ENCODE results near the gene ELP1. TPM values are rescaled to one million over a fixed set of nuclear protein-coding genes. Genes with fewer than 3 reads are reported as not detected.

The ELP1 gene
- total RNA-seq, 4 donors from 2014 or later: 21.6 to 61.4 (median 25.7) TPM

DNA sequence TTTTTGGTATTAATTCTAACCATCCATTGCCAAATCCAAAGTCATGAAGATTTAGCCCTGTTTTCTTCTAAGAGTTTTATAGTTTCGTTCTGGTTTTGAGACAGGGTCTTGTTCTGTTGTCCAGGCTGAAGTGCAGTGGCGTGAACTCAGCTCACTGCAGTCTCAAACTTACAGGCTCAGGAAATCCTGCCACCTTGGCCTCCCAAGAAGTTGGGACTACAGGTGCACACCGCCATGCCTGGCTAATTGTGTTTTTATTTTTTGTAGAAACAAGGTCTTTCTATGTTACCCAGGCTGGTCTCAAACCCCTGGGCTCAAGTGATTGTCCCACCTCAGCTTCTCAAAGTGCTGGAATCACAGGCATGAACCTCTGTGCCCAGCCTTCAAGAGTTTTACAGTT lies 50.8 kb downstream of the ELP1 start:
- Histone ChIP-seq H3K9me3 (no peaks in the 10 kb centered on the region), H3K36me3 (peaks cover 0 to 84% (median 9%) of the 10 kb centered on the region in 3 donors), H3K4me1 (peaks cover 0 to 5% (median 0%) of the 10 kb centered on the region in 4 donors), H3K27me3 (no peaks in the 10 kb centered on the region), H3K27ac (no peak overlapping the region), H3K4me3 (no peak overlapping the region)
- DNase-seq (ENCODE audit: low spot score in 2 of 2): no peak
- TF ChIP-seq POLR2A (IDR thresholded peaks at IDR 0.05) (no peak), EP300 (IDR thresholded peaks at IDR 0.05) (no peak)
- TF ChIP-seq, protein P1, sequence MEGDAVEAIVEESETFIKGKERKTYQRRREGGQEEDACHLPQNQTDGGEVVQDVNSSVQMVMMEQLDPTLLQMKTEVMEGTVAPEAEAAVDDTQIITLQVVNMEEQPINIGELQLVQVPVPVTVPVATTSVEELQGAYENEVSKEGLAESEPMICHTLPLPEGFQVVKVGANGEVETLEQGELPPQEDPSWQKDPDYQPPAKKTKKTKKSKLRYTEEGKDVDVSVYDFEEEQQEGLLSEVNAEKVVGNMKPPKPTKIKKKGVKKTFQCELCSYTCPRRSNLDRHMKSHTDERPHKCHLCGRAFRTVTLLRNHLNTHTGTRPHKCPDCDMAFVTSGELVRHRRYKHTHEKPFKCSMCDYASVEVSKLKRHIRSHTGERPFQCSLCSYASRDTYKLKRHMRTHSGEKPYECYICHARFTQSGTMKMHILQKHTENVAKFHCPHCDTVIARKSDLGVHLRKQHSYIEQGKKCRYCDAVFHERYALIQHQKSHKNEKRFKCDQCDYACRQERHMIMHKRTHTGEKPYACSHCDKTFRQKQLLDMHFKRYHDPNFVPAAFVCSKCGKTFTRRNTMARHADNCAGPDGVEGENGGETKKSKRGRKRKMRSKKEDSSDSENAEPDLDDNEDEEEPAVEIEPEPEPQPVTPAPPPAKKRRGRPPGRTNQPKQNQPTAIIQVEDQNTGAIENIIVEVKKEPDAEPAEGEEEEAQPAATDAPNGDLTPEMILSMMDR (IDR thresholded peaks at IDR 0.05): no peak
- whole genome bisulfite sequencing, 2 donors: 98 to 99% methylated on average over 3 of the region's 3 CpGs

DNA sequence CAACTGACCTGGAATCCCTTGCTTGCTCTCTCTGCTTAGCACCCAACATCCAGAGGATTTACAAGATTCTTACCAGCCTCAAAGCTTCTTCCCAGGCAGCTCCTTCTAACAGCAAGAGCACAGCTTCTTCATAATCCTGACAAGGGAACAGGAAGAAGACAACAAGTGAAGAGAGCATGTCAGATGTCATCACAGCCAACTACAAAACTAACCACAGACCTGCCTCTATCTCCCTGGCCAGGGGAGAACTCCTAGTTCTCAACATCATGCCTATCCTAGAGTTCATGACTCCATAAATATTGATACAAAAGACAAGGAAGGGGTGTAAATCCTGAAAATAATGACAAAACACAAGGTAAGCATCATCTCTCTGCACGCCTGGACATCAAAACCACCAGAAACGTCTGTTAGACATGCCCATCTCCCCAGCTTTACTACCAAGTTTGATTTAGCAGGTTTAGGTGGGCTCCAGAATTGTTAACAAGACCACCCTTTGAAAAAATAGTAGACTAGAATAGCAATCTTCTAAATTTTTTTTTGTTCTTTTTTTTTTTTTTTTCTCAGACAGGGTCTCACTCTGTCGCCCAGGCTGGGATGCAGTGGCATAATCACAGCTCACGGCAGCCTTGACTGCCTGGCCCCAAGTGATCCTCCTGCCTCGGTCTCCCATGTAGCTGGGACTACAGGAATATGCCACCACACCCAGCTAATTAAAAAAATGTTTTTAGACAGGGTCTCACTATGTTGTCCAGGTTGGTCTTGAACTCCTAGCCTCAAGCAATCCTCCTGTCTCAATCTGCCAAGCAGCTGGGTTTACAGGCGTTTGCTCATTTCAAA lies 51.7 kb downstream of the ELP1 start:
- no peak for TF ChIP-seq POLR2A (IDR thresholded peaks at IDR 0.05)
- TF ChIP-seq EP300 (IDR thresholded peaks at IDR 0.05): no peak
- TF ChIP-seq, protein P1 (IDR thresholded peaks at IDR 0.05): no peak
- DNase-seq (ENCODE audit: low spot score in 2 of 2): no peak
- Histone ChIP-seq H3K27ac (no peak overlapping the region), H3K27me3 (no peaks in the 10 kb centered on the region), H3K36me3 (peaks cover 0 to 84% (median 15%) of the 10 kb centered on the region in 3 donors), H3K4me3 (no peak overlapping the region), H3K4me1 (peaks cover 0 to 5% (median 0%) of the 10 kb centered on the region in 4 donors), H3K9me3 (no peaks in the 10 kb centered on the region)
- 93 to 98% methylated on average over 6 of the region's 6 CpGs for WGBS, 2 donors

DNA sequence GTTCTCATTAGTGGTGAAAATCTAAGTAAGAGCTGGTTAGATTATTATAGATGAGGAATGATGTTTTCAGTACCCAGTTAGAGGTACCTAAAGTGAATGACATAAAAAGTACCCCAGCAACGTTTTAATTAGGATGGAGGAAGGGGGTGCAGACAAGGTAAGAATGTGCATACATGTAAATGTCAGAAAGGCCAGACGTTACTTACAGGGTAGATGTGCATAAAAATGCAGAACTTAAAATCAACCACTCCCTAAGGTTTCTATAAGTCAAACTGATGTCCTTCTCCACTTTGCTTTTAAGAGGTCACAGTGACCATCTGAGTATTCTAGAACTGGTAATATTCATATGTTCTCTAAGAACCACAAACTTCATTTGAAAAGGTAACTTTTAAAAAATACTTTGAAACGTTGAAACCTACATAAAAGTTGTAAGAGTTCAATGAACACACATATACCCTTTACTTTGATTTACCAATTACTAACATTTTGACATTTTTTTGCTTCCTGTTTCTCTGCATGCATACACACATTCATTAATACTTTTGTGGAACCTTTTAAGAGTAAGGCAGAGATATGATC lies 53.1 kb downstream of the ELP1 start:
- Histone ChIP-seq H3K27ac (no peak overlapping the region), H3K9me3 (no peaks in the 10 kb centered on the region), H3K36me3 (peaks cover 0 to 84% (median 15%) of the 10 kb centered on the region in 3 donors)

DNA sequence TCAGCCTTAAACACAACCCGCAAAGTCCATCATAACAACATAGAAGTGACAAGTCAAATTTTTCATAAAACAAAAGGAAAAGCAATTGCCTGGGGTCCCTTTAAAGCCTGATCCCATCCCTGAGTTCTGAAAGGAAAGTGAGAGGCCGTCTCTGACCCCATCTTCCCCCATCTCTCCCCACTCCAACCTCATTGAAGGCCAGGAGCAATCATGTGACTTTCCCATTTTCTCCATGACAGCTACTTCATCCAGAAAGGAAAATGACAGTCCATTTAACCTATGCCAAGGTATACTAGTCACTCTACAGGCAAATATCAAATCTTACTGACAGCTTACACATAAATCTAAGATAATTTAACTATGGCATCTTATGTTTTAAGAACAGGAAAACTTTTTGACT lies 56.4 kb downstream of the ELP1 start:
- WGBS, 2 donors: 77 to 89% methylated on average over 2 of the region's 2 CpGs
- TF ChIP-seq, protein P1 (IDR thresholded peaks at IDR 0.05): no peak
- no peaks in the 10 kb centered on the region for H3K27me3 ChIP-seq
- DNase-seq (ENCODE audit: low spot score in 2 of 2): no peak
- peaks cover 0 to 99% (median 20%) of the 10 kb centered on the region in 3 donors for H3K36me3 ChIP-seq
- H3K4me3 ChIP-seq: no peak overlapping the region
- no peak overlapping the region for H3K27ac ChIP-seq
- no peaks in the 10 kb centered on the region for H3K9me3 ChIP-seq
- no peaks in the 10 kb centered on the region for H3K4me1 ChIP-seq

More for the DNA sequence above, 53.1 kb downstream of the ELP1 start:
- no peak overlapping the region for H3K4me3 ChIP-seq
- WGBS, 2 donors: 82 to 86% methylated on average over 3 of the region's 3 CpGs
- DNase-seq (ENCODE audit: low spot score in 2 of 2): no peak
- no peaks in the 10 kb centered on the region for H3K27me3 ChIP-seq
- TF ChIP-seq POLR2A (IDR thresholded peaks at IDR 0.05): no peak
- TF ChIP-seq, protein P1 (IDR thresholded peaks at IDR 0.05): no peak
- TF ChIP-seq EP300 (IDR thresholded peaks at IDR 0.05): no peak
- H3K4me1 ChIP-seq: peaks cover 0 to 3% (median 0%) of the 10 kb centered on the region in 4 donors

DNA sequence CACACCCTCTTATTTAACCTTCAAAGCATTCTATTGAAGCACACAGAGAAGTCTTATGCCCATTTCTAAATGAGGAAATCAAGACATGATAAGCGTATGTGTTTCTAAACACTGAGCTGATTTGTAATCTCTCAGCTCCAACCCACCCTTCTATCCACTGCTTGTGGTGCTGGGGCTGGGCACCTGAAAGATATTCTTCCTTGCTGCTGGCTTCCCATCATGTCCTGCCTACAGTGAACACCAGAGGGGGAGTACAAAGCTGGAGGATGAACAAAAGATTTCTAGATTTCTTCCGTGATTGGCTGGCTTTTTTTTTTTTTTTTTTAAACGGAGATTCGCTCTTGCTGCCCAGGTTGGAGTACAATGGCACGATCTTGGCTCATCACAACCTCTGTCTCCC lies 57.5 kb downstream of the ELP1 start:
- Histone ChIP-seq H3K27me3 (no peaks in the 10 kb centered on the region), H3K4me3 (no peak overlapping the region), H3K27ac (no peak overlapping the region), H3K4me1 (no peaks in the 10 kb centered on the region), H3K36me3 (peaks cover 0 to 100% (median 21%) of the 10 kb centered on the region in 3 donors), H3K9me3 (peaks cover 0 to 1% (median 0%) of the 10 kb centered on the region in 4 donors)
- WGBS, 2 donors: 92% methylated on average over 5 of the region's 5 CpGs
- TF ChIP-seq POLR2A (IDR thresholded peaks at IDR 0.05): no peak
- TF ChIP-seq, protein P1 (IDR thresholded peaks at IDR 0.05): no peak
- no peak for TF ChIP-seq EP300 (IDR thresholded peaks at IDR 0.05)
- DNase-seq (ENCODE audit: low spot score in 2 of 2): no peak
